Thyroid gland (tissue), 4 donors: ENCODE results near the gene KLHL1.

Experiments
- POLR2A ChIP-seq, 2 donors: fragments of 450-650 bp; IDR thresholded peaks; one replicate each; pipeline ENCODE4 v1.6.1; 2017; ENCODE audit warnings: antibody characterized with exemption in 2 of 2, mild to moderate bottlenecking in 2 of 2, moderate library complexity in 1 of 2
- TF ChIP-seq, protein P1 (sequence below), 6 experiments: fragments of 200-600 bp in 3 of 6; fragments of 450-650 bp in 3 of 6; sonication (generic) in 3 of 6; IDR thresholded peaks; one replicate each; pipeline ENCODE4 v1.5.1; 2016 to 2019; ENCODE audit warnings: antibody characterized with exemption in 6 of 6, mild to moderate bottlenecking in 2 of 6, inconsistent platforms in 1 of 6, moderate library complexity in 1 of 6

DNA sequence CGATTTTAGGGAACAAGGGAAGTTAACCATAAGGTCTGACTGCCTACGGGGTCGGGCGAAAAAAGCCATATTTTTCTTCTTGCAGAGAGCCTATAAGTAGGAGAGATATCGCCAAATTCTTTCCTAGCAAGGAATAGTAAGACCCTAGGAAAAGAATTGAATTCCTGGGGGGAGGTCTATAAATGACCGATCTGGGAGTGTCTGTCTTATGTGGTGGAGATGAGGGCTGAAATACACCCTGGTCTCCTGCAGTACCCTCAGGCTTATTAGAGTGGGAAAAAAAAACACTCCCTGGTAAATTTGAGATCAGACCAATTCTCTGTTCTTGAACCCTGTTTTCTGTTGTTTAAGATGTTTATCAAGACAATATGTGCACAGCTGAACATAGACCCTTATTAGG is 448.1 kb downstream of the KLHL1 start:
- no peak for TF ChIP-seq POLR2A (IDR thresholded peaks at IDR 0.05)
- TF ChIP-seq, protein P1, sequence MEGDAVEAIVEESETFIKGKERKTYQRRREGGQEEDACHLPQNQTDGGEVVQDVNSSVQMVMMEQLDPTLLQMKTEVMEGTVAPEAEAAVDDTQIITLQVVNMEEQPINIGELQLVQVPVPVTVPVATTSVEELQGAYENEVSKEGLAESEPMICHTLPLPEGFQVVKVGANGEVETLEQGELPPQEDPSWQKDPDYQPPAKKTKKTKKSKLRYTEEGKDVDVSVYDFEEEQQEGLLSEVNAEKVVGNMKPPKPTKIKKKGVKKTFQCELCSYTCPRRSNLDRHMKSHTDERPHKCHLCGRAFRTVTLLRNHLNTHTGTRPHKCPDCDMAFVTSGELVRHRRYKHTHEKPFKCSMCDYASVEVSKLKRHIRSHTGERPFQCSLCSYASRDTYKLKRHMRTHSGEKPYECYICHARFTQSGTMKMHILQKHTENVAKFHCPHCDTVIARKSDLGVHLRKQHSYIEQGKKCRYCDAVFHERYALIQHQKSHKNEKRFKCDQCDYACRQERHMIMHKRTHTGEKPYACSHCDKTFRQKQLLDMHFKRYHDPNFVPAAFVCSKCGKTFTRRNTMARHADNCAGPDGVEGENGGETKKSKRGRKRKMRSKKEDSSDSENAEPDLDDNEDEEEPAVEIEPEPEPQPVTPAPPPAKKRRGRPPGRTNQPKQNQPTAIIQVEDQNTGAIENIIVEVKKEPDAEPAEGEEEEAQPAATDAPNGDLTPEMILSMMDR (IDR thresholded peaks at IDR 0.05), result no peak
